ENCODE data around the gene NBAS.
"Not testable (repeated sequence)": the region's sequence is repeated elsewhere in the genome, so short reads cannot be mapped to it uniquely, and the experiment has no call there.

NBAS gene

GRCh38 chr2:15278296-15278695, 282.8 kb downstream of the NBAS start:
- in situ Hi-C loops (cut with HindIII; ENCODE audit: low sequenced_read_pairs), result no loop called here

- in situ Hi-C loops (cut with HindIII; ENCODE audit: low sequenced_read_pairs), result no loop called here
Observed at GRCh38 chr2:15275346-15275745, 285.8 kb downstream of the NBAS start.

- in situ Hi-C loops (cut with HindIII; ENCODE audit: low sequenced_read_pairs), result no loop called here
Observed at GRCh38 chr2:15273452-15273851, 287.7 kb downstream of the NBAS start.

GRCh38 chr2:15272942-15273341, 288.2 kb downstream of the NBAS start:
- in situ Hi-C loops (cut with HindIII; ENCODE audit: low sequenced_read_pairs), result no loop called here

GRCh38 chr2:15271941-15272542, 289.1 kb downstream of the NBAS start:
- in situ Hi-C loops (cut with HindIII; ENCODE audit: low sequenced_read_pairs), result no loop called here

- in situ Hi-C loops (cut with HindIII; ENCODE audit: low sequenced_read_pairs), result no loop called here
Observed at GRCh38 chr2:15271276-15271675, 289.9 kb downstream of the NBAS start.

GRCh38 chr2:15269043-15269442, 292.1 kb downstream of the NBAS start:
- in situ Hi-C loops (cut with HindIII; ENCODE audit: low sequenced_read_pairs), result no loop called here

GRCh38 chr2:15265889-15266288, 295.2 kb downstream of the NBAS start:
- in situ Hi-C loops (cut with HindIII; ENCODE audit: low sequenced_read_pairs), result no loop called here

GRCh38 chr2:15263976-15264685, 297.0 kb downstream of the NBAS start:
- in situ Hi-C loops (cut with HindIII; ENCODE audit: low sequenced_read_pairs), result no loop called here

- in situ Hi-C loops (cut with HindIII; ENCODE audit: low sequenced_read_pairs), result no loop called here
Observed at GRCh38 chr2:15262792-15263191, 298.3 kb downstream of the NBAS start.

GRCh38 chr2:15260835-15261234, 300.3 kb downstream of the NBAS start:
- in situ Hi-C loops (cut with HindIII; ENCODE audit: low sequenced_read_pairs), result no loop called here

GRCh38 chr2:15260196-15260595, 300.9 kb downstream of the NBAS start:
- in situ Hi-C loops (cut with HindIII; ENCODE audit: low sequenced_read_pairs), result no loop called here

GRCh38 chr2:15259356-15259756, 301.8 kb downstream of the NBAS start:
- in situ Hi-C loops (cut with HindIII; ENCODE audit: low sequenced_read_pairs), result no loop called here

- in situ Hi-C loops (cut with HindIII; ENCODE audit: low sequenced_read_pairs), result not testable (repeated sequence)
Observed at GRCh38 chr2:15258385-15258784, 302.7 kb downstream of the NBAS start.

GRCh38 chr2:15253835-15254286, 307.3 kb downstream of the NBAS start:
- in situ Hi-C loops (cut with HindIII; ENCODE audit: low sequenced_read_pairs), result no loop called here

- in situ Hi-C loops (cut with HindIII; ENCODE audit: low sequenced_read_pairs), result no loop called here
Observed at GRCh38 chr2:15253247-15253646, 307.9 kb downstream of the NBAS start.

GRCh38 chr2:15251753-15252152, 309.4 kb downstream of the NBAS start:
- in situ Hi-C loops (cut with HindIII; ENCODE audit: low sequenced_read_pairs), result no loop called here

GRCh38 chr2:15250946-15251345, 310.2 kb downstream of the NBAS start:
- in situ Hi-C loops (cut with HindIII; ENCODE audit: low sequenced_read_pairs), result not testable (repeated sequence)

- in situ Hi-C loops (cut with HindIII; ENCODE audit: low sequenced_read_pairs), result no loop called here
Observed at GRCh38 chr2:15246870-15247269, 314.3 kb downstream of the NBAS start.

- in situ Hi-C loops (cut with HindIII; ENCODE audit: low sequenced_read_pairs), result no loop called here
Observed at GRCh38 chr2:15243762-15244161, 317.4 kb downstream of the NBAS start.

- in situ Hi-C loops (cut with HindIII; ENCODE audit: low sequenced_read_pairs), result no loop called here
Observed at GRCh38 chr2:15242936-15243461, 318.1 kb downstream of the NBAS start.

- in situ Hi-C loops (cut with HindIII; ENCODE audit: low sequenced_read_pairs), result no loop called here
Observed at GRCh38 chr2:15241929-15242328, 319.2 kb downstream of the NBAS start.

Data from endothelial cell of hepatic sinusoid (primary cell).